H1 (cell line): ENCODE data around the gene LDLRAD4. TPM values are rescaled to one million over a fixed set of nuclear protein-coding genes. Genes with fewer than 3 reads are reported as not detected.

ENCODE experiments used
- CTCF ChIA-PET: fragments of 300-600 bp; sonication (Branson Sonifier 250); formaldehyde crosslinking; loops from one replicate; lab custom pipeline; 2021; ENCODE audit not compliant: partially characterized antibody; lab: Charles Lee
- POLR2A ChIA-PET: fragments of 300-600 bp; sonication (Branson Sonifier 250); formaldehyde crosslinking; loops from one replicate; lab custom pipeline; 2021; ENCODE audit warnings: inconsistent platforms; ENCODE audit not compliant: partially characterized antibody; lab: Charles Lee
- DNase-seq, 2 experiments: peaks; one replicate each; pipeline versions ENCODE4 v3.0.0 to v3.0.0-alpha.2; 2010 to 2022; ENCODE audit warnings: low spot score in 2 of 2, low read depth in 1 of 2, mixed read lengths in 1 of 2
- FAIRE-seq: peaks from 2 replicates; lab custom pipeline; 2011; peaks lifted over from hg19 to GRCh38; lab: Jason Lieb, UNC
- H2AFZ ChIP-seq: 2 replicates; pipeline ENCODE4 v1.8.1; 2012; ENCODE audit warnings: low read length, inconsistent platforms
- H2AK5ac ChIP-seq: 2 replicates; pipeline ENCODE4 v1.6.1; 2013; ENCODE audit warnings: low read depth, low read length
- H2BK120ac ChIP-seq: replicated peaks from 2 replicates; pipeline ENCODE3; 2013; ENCODE audit warnings: low read depth, low read length, inconsistent platforms
- H2BK12ac ChIP-seq: 2 replicates; pipeline ENCODE4 v1.6.1; 2013; ENCODE audit warnings: low read depth, low read length
- H2BK15ac ChIP-seq: 2 replicates; pipeline ENCODE4 v1.6.1; 2013; ENCODE audit warnings: low read length
- H2BK20ac ChIP-seq: 2 replicates; pipeline ENCODE4 v1.6.1; 2013; ENCODE audit warnings: low read length
- H2BK5ac ChIP-seq: 2 replicates; pipeline ENCODE4 v1.6.1; 2013; ENCODE audit warnings: low read depth, low read length
- H3K14ac ChIP-seq: 2 replicates; pipeline ENCODE4 v1.6.1; 2013; ENCODE audit warnings: inconsistent platforms; ENCODE audit not compliant: insufficient read length
- H3K18ac ChIP-seq: 2 replicates; pipeline ENCODE4 v1.6.1; 2013; ENCODE audit warnings: low read length; ENCODE audit errors: extremely low read depth
- H3K23ac ChIP-seq: 2 replicates; pipeline ENCODE4 v1.6.1; 2013; ENCODE audit warnings: inconsistent platforms; ENCODE audit not compliant: insufficient read length
- H3K23me2 ChIP-seq: 2 replicates; pipeline ENCODE4 v1.6.1; 2013; ENCODE audit warnings: low read depth, low read length
- H3K27ac ChIP-seq: 2 replicates; pipeline ENCODE4 v1.6.1; 2011; ENCODE audit warnings: low read depth, low read length, inconsistent platforms
- H3K27me3 ChIP-seq, 4 experiments: replicated peaks in 1 of 4; 1 replicate in 1 of 4; 2 replicates in 3 of 4; pipeline versions ENCODE4 v1.6.1 to v1.8.1; 2011 to 2013; ENCODE audit warnings: low read length in 3 of 4, mild to moderate bottlenecking in 3 of 4, inconsistent platforms in 2 of 4, mixed read lengths in 2 of 4, moderate library complexity in 1 of 4; ENCODE audit not compliant: control insufficient read depth in 3 of 4, insufficient read depth in 3 of 4; ENCODE audit errors: extremely low read depth in 1 of 4
- H3K36me3 ChIP-seq, 4 experiments: 2 replicates each; pipeline versions ENCODE4 v1.6.1 to v1.8.1; 2011 to 2013; ENCODE audit warnings: mild to moderate bottlenecking in 4 of 4, low read length in 3 of 4, moderate library complexity in 2 of 4, control low read depth in 1 of 4, inconsistent platforms in 1 of 4; ENCODE audit not compliant: insufficient read depth in 4 of 4, control insufficient read depth in 2 of 4
- H3K4ac ChIP-seq: replicated peaks from 2 replicates; pipeline ENCODE3; 2013; ENCODE audit warnings: low read length, low read depth, mixed read lengths, inconsistent platforms; ENCODE audit not compliant: insufficient read length
- H3K4me1 ChIP-seq, 4 experiments: replicated peaks in 1 of 4; 1 replicate in 1 of 4; 2 replicates in 3 of 4; pipeline versions ENCODE4 v1.6.1 to v1.8.1; 2011 to 2013; ENCODE audit warnings: low read length in 3 of 4, inconsistent platforms in 2 of 4, mixed read lengths in 1 of 4; ENCODE audit not compliant: insufficient read depth in 4 of 4, control insufficient read depth in 3 of 4
- H3K4me2 ChIP-seq, 2 experiments: 2 replicates each; pipeline versions ENCODE4 v1.6.1 to v1.8.1; 2011 to 2013; ENCODE audit warnings: low read depth in 2 of 2, low read length in 2 of 2, control low read depth in 1 of 2, inconsistent platforms in 1 of 2, mild to moderate bottlenecking in 1 of 2; ENCODE audit not compliant: insufficient read depth in 1 of 2
- H3K4me3 ChIP-seq, 4 experiments: fragments of 200-600, 300-600 bp in 1 of 4; sonication (generic), shearing (Covaris generic), sonication (Bioruptor Twin) in 1 of 4; 2 replicates each; pipeline versions ENCODE4 v1.5.1 to v1.8.1; 2011 to 2016; ENCODE audit warnings: low read length in 4 of 4, low read depth in 3 of 4, control low read depth in 2 of 4, inconsistent platforms in 2 of 4, mild to moderate bottlenecking in 2 of 4, mixed read lengths in 1 of 4, moderate library complexity in 1 of 4; ENCODE audit not compliant: insufficient read depth in 2 of 4; ENCODE audit errors: extremely low read depth in 1 of 4
- H3K56ac ChIP-seq: replicated peaks from 2 replicates; pipeline ENCODE3; 2013; ENCODE audit warnings: low read depth, mild to moderate bottlenecking, mixed read lengths, low read length, inconsistent platforms; ENCODE audit not compliant: insufficient read length
- H3K79me1 ChIP-seq: 2 replicates; pipeline ENCODE4 v1.6.1; 2013; ENCODE audit warnings: low read depth, low read length, control low read depth
- H3K79me2 ChIP-seq, 2 experiments: 2 replicates each; pipeline versions ENCODE4 v1.6.1 to v1.8.1; 2012 to 2013; ENCODE audit warnings: low read length in 2 of 2, mild to moderate bottlenecking in 2 of 2, inconsistent platforms in 1 of 2; ENCODE audit not compliant: insufficient read depth in 2 of 2, control insufficient read depth in 1 of 2
- H3K9ac ChIP-seq, 4 experiments: replicated peaks in 1 of 4; 1 replicate in 1 of 4; 2 replicates in 3 of 4; pipeline versions ENCODE4 v1.6.1 to v1.8.1; 2011 to 2013; ENCODE audit warnings: low read depth in 3 of 4, low read length in 3 of 4, control low read depth in 2 of 4, mild to moderate bottlenecking in 2 of 4, moderate library complexity in 2 of 4, inconsistent platforms in 1 of 4; ENCODE audit errors: extremely low read depth in 1 of 4
- H3K9me3 ChIP-seq, 2 experiments: 2 replicates each; pipeline versions ENCODE4 v1.6.1 to v1.8.1; 2012 to 2013; ENCODE audit warnings: mild to moderate bottlenecking in 2 of 2, moderate library complexity in 2 of 2, control low read depth in 1 of 2, inconsistent platforms in 1 of 2, low read depth in 1 of 2, low read length in 1 of 2, mixed read lengths in 1 of 2; ENCODE audit not compliant: insufficient read depth in 2 of 2
- H4K20me1 ChIP-seq, 2 experiments: replicated peaks in 1 of 2; 2 replicates each; pipeline versions ENCODE3 to v1.8.1; 2011 to 2013; ENCODE audit warnings: inconsistent platforms in 2 of 2, low read length in 2 of 2, mild to moderate bottlenecking in 1 of 2; ENCODE audit not compliant: insufficient read depth in 2 of 2, control insufficient read depth in 1 of 2
- H4K5ac ChIP-seq: 2 replicates; pipeline ENCODE4 v1.6.1; 2013; ENCODE audit warnings: low read length, low read depth, mixed read lengths, inconsistent platforms; ENCODE audit not compliant: insufficient read length
- H4K8ac ChIP-seq: 2 replicates; pipeline ENCODE4 v1.8.0; 2013; ENCODE audit warnings: mild to moderate bottlenecking, moderate library complexity, low read length, inconsistent platforms; ENCODE audit not compliant: insufficient read depth; ENCODE audit errors: extremely low read depth
- H4K91ac ChIP-seq: replicated peaks from 2 replicates; pipeline ENCODE3; 2013; ENCODE audit warnings: low read length, mixed read lengths, inconsistent platforms; ENCODE audit not compliant: insufficient read length
- SIRT6 ChIP-seq: IDR thresholded peaks from one replicate; pipeline ENCODE4 v1.7.1; 2012; ENCODE audit warnings: low read length, inconsistent platforms
- WGBS, 2 experiments: shearing (Covaris generic) in 1 of 2; methylation state at CpG; one replicate each; pipeline versions ENCODE4 v1.1.6 to v1.1.7; 2013 to 2015; ENCODE audit warnings: low lambda C conversion rate in 2 of 2, mixed read lengths in 2 of 2, inconsistent platforms in 1 of 2, low coverage in 1 of 2, missing lambda C conversion rate in 1 of 2; ENCODE audit not compliant: insufficient replicate concordance in 2 of 2, insufficient coverage in 1 of 2, insufficient read length in 1 of 2; ENCODE audit errors: extremely low coverage in 1 of 2, missing lambda C conversion rate in 1 of 2; 5-methylcytosine and 5-hydroxymethylcytosine counted together
- polyA plus RNA-seq, 7 experiments: library from polyadenylated mRNA; depleted of rRNA in 3 of 7; stranded (reverse) in 5 of 7; unstranded in 2 of 7; fragments of >200 nt in 5 of 7; fragments of 200-250 nt in 2 of 7; gene quantifications; 1 replicate in 5 of 7; 2 replicates in 1 of 7; 4 replicates in 1 of 7; pipeline versions ENCODE4 v1.2.1 to v1.2.3, GENCODE V29; 2011 to 2013; ENCODE audit warnings: missing spikeins in 2 of 7, mixed read lengths in 2 of 7
- total RNA-seq: library from RNA; stranded (reverse); fragmentation: NEBNext Ultra II Directional; extraction: Animal tissue kit (Norgen Biotek cat#: 25700); gene quantifications from 2 replicates; pipeline ENCODE4 v1.2.1, GENCODE V29; 2021

Gene LDLRAD4
- total and polyA plus RNA-seq, 2 of the 8 experiments (the other 6 are each of a cell fraction or from before 2014, with no cell fraction given), result 0.77 to 1.4 TPM

- H3K27ac ChIP-seq, result no peak overlapping the region
- POLR2A ChIA-PET, result no interaction called here
- no peak overlapping the region for H2BK20ac ChIP-seq
- no peaks in the 10 kb centered on the region for H3K4me1 ChIP-seq
- H3K14ac ChIP-seq, result no peak overlapping the region
- H3K18ac ChIP-seq, result no peak overlapping the region
- H3K9ac ChIP-seq, result no peak overlapping the region
- CTCF ChIA-PET, result interaction anchor here (0.7 to 9.3 kb wide), 4 partner anchors 8 to 117 kb away, joined by 3 to 73 read pairs (median 25); no protein-coding TSS in a partner anchor
- no peaks in the 10 kb centered on the region for H3K79me2 ChIP-seq
- 70% methylated on average over 3 of the region's 3 CpGs; no CpG with 5 or more reads in 1 of the 2 experiments for WGBS, 2 experiments
- H2AK5ac ChIP-seq, result no peak overlapping the region
- H4K5ac ChIP-seq, result no peak overlapping the region
- no peak overlapping the region for H3K4ac ChIP-seq
- H3K36me3 ChIP-seq, result no peaks in the 10 kb centered on the region
- no peak overlapping the region for H2BK15ac ChIP-seq
- H4K20me1 ChIP-seq, result no peaks in the 10 kb centered on the region
- no peak overlapping the region for H3K56ac ChIP-seq
- no peak overlapping the region for H3K4me3 ChIP-seq
- no peak overlapping the region for H2BK12ac ChIP-seq
- no peaks in the 10 kb centered on the region for H3K23me2 ChIP-seq
- H2BK5ac ChIP-seq, result no peak overlapping the region
- no peaks in the 10 kb centered on the region for H3K9me3 ChIP-seq
- no peak overlapping the region for H4K8ac ChIP-seq
- H2BK120ac ChIP-seq, result no peak overlapping the region
- DNase-seq (no peak), FAIRE-seq (no peak)
- H3K79me1 ChIP-seq, result no peaks in the 10 kb centered on the region
- no peak overlapping the region for H3K23ac ChIP-seq
- H2AFZ ChIP-seq, result no peak overlapping the region
- H4K91ac ChIP-seq, result no peak overlapping the region
- H3K27me3 ChIP-seq, result no peaks in the 10 kb centered on the region
- H3K4me2 ChIP-seq, result no peak overlapping the region
- TF ChIP-seq SIRT6, result no peak
These were observed 337.3 kb downstream of the LDLRAD4 start for GRCh38 chr18:13555865-13556264.
